K562 (cell line): ENCODE data around the gene LIAS. TPM values are rescaled to one million over a fixed set of nuclear protein-coding genes. Genes with fewer than 3 reads are reported as not detected.
A peak's percentile ranks its signal among the peaks of the same experiment; 100 is the strongest.

Experiments
- ARNT ChIP-seq, 2 experiments: fragments of 450-650 bp; IDR thresholded peaks; 2 replicates each; pipeline ENCODE4 v1.6.1; 2016; ENCODE audit warnings: mild to moderate bottlenecking in 1 of 2
- CUX1 ChIP-seq: fragments of 200-800 bp; sonication (Bioruptor generic); IDR thresholded peaks from 2 replicates; pipeline ENCODE4 v1.6.1; 2016; ENCODE audit warnings: missing genetic modification characterization, missing compliant biosample characterization
- FOXJ2 ChIP-seq: fragments of 200-800 bp; sonication (Bioruptor generic); IDR thresholded peaks from 2 replicates; pipeline ENCODE4 v1.6.1; 2016; ENCODE audit warnings: missing genetic modification characterization, missing compliant biosample characterization
- KAT7 ChIP-seq: sonication (generic); formaldehyde crosslinking; IDR thresholded peaks from 2 replicates; pipeline ENCODE4 v1.8.0; 2022; ENCODE audit warnings: missing genetic modification reagents, mild to moderate bottlenecking, borderline replicate concordance
- MTA3 ChIP-seq: fragments of 450-650 bp; formaldehyde crosslinking; IDR thresholded peaks from 2 replicates; pipeline ENCODE4 v1.6.1; 2017; ENCODE audit warnings: mild to moderate bottlenecking, borderline replicate concordance
- NELFE ChIP-seq: IDR thresholded peaks from 2 replicates; pipeline ENCODE4 v1.6.1; 2011; ENCODE audit warnings: mild to moderate bottlenecking; ENCODE audit not compliant: insufficient read depth, insufficient read length
- PHF20 ChIP-seq: fragments of 450-650 bp; IDR thresholded peaks from 2 replicates; pipeline ENCODE4 v1.6.1; 2018; ENCODE audit not compliant: partially characterized antibody
- POLR2AphosphoS5 ChIP-seq: IDR thresholded peaks from 2 replicates; pipeline ENCODE4 v1.6.1; 2011; ENCODE audit warnings: mild to moderate bottlenecking, low read depth, low read length, moderate library complexity; ENCODE audit not compliant: control insufficient read depth, insufficient read depth
- RB1 ChIP-seq: fragments of 450-650 bp; IDR thresholded peaks from 2 replicates; pipeline ENCODE4 v1.6.1; 2017; ENCODE audit warnings: low read depth, mild to moderate bottlenecking
- TAF1 ChIP-seq: IDR thresholded peaks from 2 replicates; pipeline ENCODE4 v1.6.1; 2011; ENCODE audit warnings: mild to moderate bottlenecking, low read length, moderate library complexity; ENCODE audit not compliant: insufficient read depth, control insufficient read depth, severe bottlenecking; ENCODE audit errors: extremely low read depth
- U2AF2 ChIP-seq: fragments of 200-400 bp; formaldehyde crosslinking; optimal IDR thresholded peaks from 2 replicates; pipeline ENCODE3; 2017; ENCODE audit warnings: low read depth, mild to moderate bottlenecking, low read length
- ZNF239 ChIP-seq: fragments of 250-450 bp; sonication (Bioruptor Pico); IDR thresholded peaks from 2 replicates; pipeline ENCODE4 v1.4.0; 2020; ENCODE audit warnings: mild to moderate bottlenecking
- ZNF282 ChIP-seq: sonication (generic); formaldehyde crosslinking; IDR thresholded peaks from 2 replicates; pipeline ENCODE4 v1.8.1; 2023; ENCODE audit warnings: missing genetic modification reagents
- ZNF436 ChIP-seq: fragments of 250-450, 450-650 bp; sonication (Bioruptor Pico); formaldehyde crosslinking; IDR thresholded peaks from 2 replicates; pipeline ENCODE4 v1.7.0; 2020; ENCODE audit warnings: mild to moderate bottlenecking
- ZNF512 ChIP-seq: IDR thresholded peaks from 2 replicates; pipeline ENCODE4 v1.6.1; 2016; ENCODE audit warnings: missing genetic modification characterization, missing compliant biosample characterization
- polyA plus RNA-seq, 8 experiments: library from polyadenylated mRNA; depleted of rRNA in 4 of 8; stranded (reverse) in 5 of 8; unstranded in 3 of 8; fragments of >200 nt; fragmentation: Nextera tagmentation in 2 of 8; fragmentation: Illumina TruSeq in 1 of 8; extraction: Ambion mirVana in 2 of 8; extraction: Trizol in 1 of 8; gene quantifications; 2 replicates each; pipeline versions ENCODE4 v1.2.1 to v1.2.3, GENCODE V29; 2011 to 2014; ENCODE audit warnings: inconsistent platforms in 1 of 8, missing spikeins in 1 of 8
- total RNA-seq, 7 experiments: library from RNA; depleted of rRNA in 6 of 7; stranded (reverse); fragments of >200 nt in 6 of 7; fragmentation: Illumina TruSeq in 2 of 7; extraction: Trizol in 2 of 7; gene quantifications; 2 replicates each; pipeline versions ENCODE4 v1.2.1 to v1.2.3, GENCODE V29; 2011 to 2021; ENCODE audit warnings: low replicate concordance in 1 of 7

LIAS gene
- total and polyA plus RNA-seq, 9 of the 15 experiments (the other 6 are each of a cell fraction or from before 2014, with no cell fraction given): 21.9 to 57.1 (median 42.1) TPM

- no peak for TF ChIP-seq ZNF512
- no peak for TF ChIP-seq U2AF2
- no peak for TF ChIP-seq CUX1 (CRISPR knock-in tag)
- TF ChIP-seq MTA3: no peak
- no peak for TF ChIP-seq ZNF239 (CRISPR knock-in tag)
- no peak for TF ChIP-seq KAT7
- peak; percentile 16 for TF ChIP-seq PHF20
- no peak for TF ChIP-seq RB1
- TF ChIP-seq TAF1: peak; percentile 9
- TF ChIP-seq ZNF436: no peak
- no peak for TF ChIP-seq NELFE
- TF ChIP-seq POLR2AphosphoS5: no peak
- no peak for TF ChIP-seq ZNF282 (CRISPR knock-in tag)
- TF ChIP-seq ARNT (IDR thresholded peaks at IDR 0.05): no peak
- no peak for TF ChIP-seq FOXJ2 (tag)
These were observed 69.2 kb downstream of the LIAS start (continued) for GRCh38 chr4:39528061-39528465.
